Mesodermal cell (in vitro differentiated cells): ENCODE measurements around the gene LILRB5.

ENCODE experiments used
- H3K27ac ChIP-seq: 2 replicates; pipeline ENCODE4 v1.7.0; 2013; ENCODE audit warnings: mild to moderate bottlenecking, low read depth, low read length, moderate library complexity; ENCODE audit not compliant: severe bottlenecking
- H3K36me3 ChIP-seq: 2 replicates; pipeline ENCODE4 v1.7.1; 2013; ENCODE audit warnings: mild to moderate bottlenecking, low read length, moderate library complexity; ENCODE audit not compliant: control insufficient read depth, insufficient read depth
- H3K4me1 ChIP-seq: one replicate; pipeline ENCODE4 v1.7.1; 2013; ENCODE audit warnings: mild to moderate bottlenecking, low read length; ENCODE audit not compliant: insufficient read depth, control insufficient read depth, poor library complexity, severe bottlenecking
- H3K4me3 ChIP-seq: 2 replicates; pipeline ENCODE4 v1.7.0; 2013; ENCODE audit warnings: low read length, control low read depth, mild to moderate bottlenecking; ENCODE audit not compliant: insufficient read depth, poor library complexity, severe bottlenecking; ENCODE audit errors: extremely low read depth
- H3K9me3 ChIP-seq: 2 replicates; pipeline ENCODE4 v1.7.1; 2013; ENCODE audit warnings: mild to moderate bottlenecking, low read length, moderate library complexity; ENCODE audit not compliant: control insufficient read depth
- WGBS, 2 experiments: methylation state at CpG; one replicate each; pipeline ENCODE4 v1.1.5; 2013; ENCODE audit warnings: missing lambda C conversion rate in 2 of 2; ENCODE audit not compliant: insufficient coverage in 2 of 2; 5-methylcytosine and 5-hydroxymethylcytosine counted together

LILRB5 gene

GRCh38 chr19:54201980-54202379, 55.1 kb downstream of the LILRB5 start:
- Histone ChIP-seq H3K4me1 (peaks cover 22% of the 10 kb centered on the region), H3K36me3 (peaks cover 64% of the 10 kb centered on the region), H3K27ac (no peak overlapping the region), H3K4me3 (peak overlapping the region; percentile 81), H3K9me3 (no peaks in the 10 kb centered on the region)
- WGBS, 2 experiments, result 77 to 80% methylated on average over 13 of the region's 13 CpGs

GRCh38 chr19:54201172-54201701, 55.8 kb downstream of the LILRB5 start:
- 5 to 6% methylated on average over 20 to 21 of the region's 28 CpGs for WGBS, 2 experiments
- H3K4me1 ChIP-seq, result peaks cover 22% of the 10 kb centered on the region
- peaks cover 58% of the 10 kb centered on the region for H3K36me3 ChIP-seq

More at GRCh38 chr19:54201172-54201701, 55.8 kb downstream of the LILRB5 start:
- Histone ChIP-seq H3K4me3 (peak overlapping the region; percentile 81), H3K9me3 (no peaks in the 10 kb centered on the region), H3K27ac (peak overlapping the region; percentile 97)
